Ishikawa (cell line): ENCODE measurements around the gene EFHB.

Experiments
- CEBPB ChIP-seq: IDR thresholded peaks from 2 replicates; pipeline ENCODE4 v1.6.1; 2012
- CREB1 ChIP-seq: IDR thresholded peaks from 2 replicates; pipeline ENCODE4 v1.6.1; 2012; ENCODE audit warnings: low read depth
- EP300 ChIP-seq: IDR thresholded peaks from 2 replicates; pipeline ENCODE4 v1.6.1; 2012; ENCODE audit warnings: borderline replicate concordance
- FOXM1 ChIP-seq: IDR thresholded peaks from 2 replicates; pipeline ENCODE4 v1.6.1; 2012; ENCODE audit warnings: low read depth, borderline replicate concordance
- NFIC ChIP-seq: IDR thresholded peaks from 2 replicates; pipeline ENCODE4 v1.6.1; 2012
- RAD21 ChIP-seq: IDR thresholded peaks from 2 replicates; pipeline ENCODE4 v1.6.1; 2012; ENCODE audit warnings: low read depth
- REST ChIP-seq: IDR thresholded peaks from 2 replicates; pipeline ENCODE4 v1.6.1; 2012; ENCODE audit warnings: low read depth, mild to moderate bottlenecking
- TAF1 ChIP-seq: IDR thresholded peaks from 2 replicates; pipeline ENCODE4 v1.6.1; 2012; ENCODE audit warnings: low read depth, mild to moderate bottlenecking
- TF ChIP-seq, protein P1 (sequence below): IDR thresholded peaks from 2 replicates; pipeline ENCODE4 v1.6.1; 2012

DNA sequence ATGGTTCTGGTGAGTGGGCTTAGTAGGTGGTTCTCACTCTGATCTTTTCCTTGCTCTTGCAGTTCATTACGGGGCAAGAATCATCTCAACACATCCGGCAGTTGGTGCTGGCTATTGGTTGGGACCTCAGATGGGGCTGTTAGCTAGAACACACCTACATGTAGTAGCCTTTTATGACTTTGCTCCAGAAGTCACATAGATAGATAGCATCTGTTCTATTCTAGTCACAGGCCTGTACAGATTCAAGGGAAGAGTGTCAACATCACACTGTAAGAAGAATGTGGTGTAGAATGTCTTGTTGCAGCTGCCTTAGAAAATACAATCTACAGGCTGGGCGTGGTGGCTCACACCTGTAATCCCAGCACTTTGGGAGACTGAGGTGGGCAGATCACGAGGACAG lies 27.9 kb upstream of the EFHB start:
- TF ChIP-seq EP300 (no peak), TAF1 (no peak), CREB1 (no peak), CEBPB (no peak), RAD21 (no peak), REST (no peak), FOXM1 (no peak), NFIC (no peak)
- TF ChIP-seq, protein P1, sequence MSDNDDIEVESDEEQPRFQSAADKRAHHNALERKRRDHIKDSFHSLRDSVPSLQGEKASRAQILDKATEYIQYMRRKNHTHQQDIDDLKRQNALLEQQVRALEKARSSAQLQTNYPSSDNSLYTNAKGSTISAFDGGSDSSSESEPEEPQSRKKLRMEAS = no peak
